Heart right ventricle (tissue), 16 donors: ENCODE results near the gene GPR4. TPM values are rescaled to one million over a fixed set of nuclear protein-coding genes. Genes with fewer than 3 reads are reported as not detected.

Experiments used
- ATAC-seq, 8 donors: fragments of 200-7000 bp; cut with Tn5 transposase; one replicate each; pipeline ENCODE4 v1.9.1; 2020; ENCODE audit warnings: mild to moderate bottlenecking in 8 of 8, moderate library complexity in 8 of 8, moderate number of reproducible peaks in 1 of 8
- DNase-seq, 2 donors: peaks; one replicate each; pipeline ENCODE4 v3.0.0-alpha.2; 2020
- H3K27ac ChIP-seq, 10 donors: fragments of 200-600 bp; sonication (generic) in 2 of 10; one replicate each; pipeline versions ENCODE4 v1.5.0 to v1.8.0; 2020 to 2022; ENCODE audit warnings: mild to moderate bottlenecking in 3 of 10
- H3K27me3 ChIP-seq, 7 donors: fragments of 200-600 bp; one replicate each; pipeline ENCODE4 v1.8.0; 2021 to 2022; ENCODE audit warnings: mild to moderate bottlenecking in 2 of 7
- H3K36me3 ChIP-seq, 9 donors: fragments of 200-600 bp; sonication (generic) in 1 of 9; one replicate each; pipeline versions ENCODE4 v1.5.0 to v1.8.0; 2020 to 2022; ENCODE audit warnings: mild to moderate bottlenecking in 2 of 9
- H3K4me1 ChIP-seq, 9 donors: fragments of 200-600 bp; sonication (generic) in 1 of 9; one replicate each; pipeline versions ENCODE4 v1.5.0 to v1.8.0; 2020 to 2022; ENCODE audit warnings: mild to moderate bottlenecking in 4 of 9
- H3K4me3 ChIP-seq, 10 donors: fragments of 200-600 bp; sonication (generic) in 2 of 10; one replicate each; pipeline versions ENCODE4 v1.5.0 to v1.8.0; 2020 to 2022; ENCODE audit warnings: mild to moderate bottlenecking in 7 of 10, moderate library complexity in 2 of 10
- H3K9me3 ChIP-seq, 11 donors: fragments of 200-600 bp in 10 of 11; sonication (generic) in 2 of 11; one replicate each; pipeline versions ENCODE4 v1.5.0 to v1.8.0; 2013 to 2022; ENCODE audit warnings: mild to moderate bottlenecking in 2 of 11, control low read depth in 1 of 11, moderate library complexity in 1 of 11
- CTCF ChIP-seq, 9 donors: fragments of 200-600 bp; sonication (generic) in 2 of 9; IDR thresholded peaks; one replicate each; pipeline versions ENCODE4 v1.5.0 to v1.8.0; 2021 to 2022; ENCODE audit warnings: antibody characterized with exemption in 9 of 9, mild to moderate bottlenecking in 5 of 9, moderate library complexity in 1 of 9
- WGBS, 2 donors: extraction: QIAGEN DNeasy Blood & Tissue Kit; methylation state at CpG; one replicate each; pipeline ENCODE4 v1.1.7; 2013; ENCODE audit warnings: inconsistent platforms in 1 of 2; 5-methylcytosine and 5-hydroxymethylcytosine counted together
- intact Hi-C, 10 donors: fragments of 100-400 bp; cut with DNase I; formaldehyde crosslinking; loops; one replicate each; pipeline versions ENCODE4 v1.11.1 to v1.14.2; 2022
- polyA plus RNA-seq, 2 donors: library from polyadenylated mRNA; stranded (reverse); fragments of 200-250 nt; gene quantifications; one replicate each; pipeline ENCODE4 v1.2.3, GENCODE V29; 2013
- total RNA-seq, 10 donors: library from RNA; stranded (reverse); fragmentation: NEBNext Ultra II Directional in 3 of 10; extraction: Animal tissue kit (Norgen Biotek cat#: 25700) in 3 of 10; gene quantifications; one replicate each; pipeline versions ENCODE4 v1.2.1 to v1.2.4, GENCODE V29; 2021 to 2023
- donor health status: Arrhythmogenic right ventricular cardiomyopathy.
- donor health status: ischemic (EF 13 %, LVEDD 7.1; RV severe dilation, severe dysfunction).
- donor health status: healthy with polysubstance abuse.
- donor health status: DM: no; HTN: yes; CAD: no.
- donor health status: DM: no; HTN: no; CAD: no.
- donor health status: ischemic (EF 25% LVEDD 6.9; RV normal size, moderate dysfunction).
- donor health status: ischemic (EF 25% LVEDD 5.7; RV mildly dilated, moderate dysfunction).
- donor health status: healthy.
- donor health status: DM: yes; HTN: yes; CAD: no.
- donor health status: Ischemic cardiomyopathy.
- donor health status: ischemic (EF 35%, LVEDD 5.7; RV mildly dilated, moderate dysfunction).
- donor health status: nonischemic (EF 11% LVEDD 7.7; RV severe dilation, severe dysfunction).
- donor health status: DM: yes; HTN: yes; CAD: no.
- donor health status: PGD.
- donor health status: ischemic (EF 29% LVEDD 5.4; RV normal size, mild dysfunction).
- donor health status: nonischemic (EF 23%, LVEDD 6.1; RV moderate dilation, normal function).

The GPR4 gene
- total and polyA plus RNA-seq, 12 donors = 2.3 to 29.4 (median 5.6) TPM

GRCh38 chr19:45558399-45558878 is 43.6 kb downstream of the GPR4 start:
- H3K27ac ChIP-seq = no peak overlapping the region
- intact Hi-C loops = loop anchor here in 6 of 10 donors (5.0 kb wide), 1 partner anchor 36 kb away; no protein-coding TSS in a partner anchor
- peaks cover 0 to 8% (median 1%) of the 10 kb centered on the region in 9 donors for H3K36me3 ChIP-seq
- no peaks in the 10 kb centered on the region for H3K27me3 ChIP-seq
- 47 to 52% methylated on average over 10 of the region's 10 CpGs for WGBS, 2 donors
- DNase-seq (peak in 1 of 2 donors; percentile 29), ATAC-seq (peak in 5 of 8 donors; percentile 36 to 52 (median 44))
- H3K4me3 ChIP-seq = no peak overlapping the region
- H3K9me3 ChIP-seq = no peaks in the 10 kb centered on the region
- H3K4me1 ChIP-seq = peaks cover 0 to 45% (median 23%) of the 10 kb centered on the region in 9 donors
- TF ChIP-seq CTCF (IDR thresholded peaks at IDR 0.05) = peak; percentile 13 to 73 (median 60)

DNA sequence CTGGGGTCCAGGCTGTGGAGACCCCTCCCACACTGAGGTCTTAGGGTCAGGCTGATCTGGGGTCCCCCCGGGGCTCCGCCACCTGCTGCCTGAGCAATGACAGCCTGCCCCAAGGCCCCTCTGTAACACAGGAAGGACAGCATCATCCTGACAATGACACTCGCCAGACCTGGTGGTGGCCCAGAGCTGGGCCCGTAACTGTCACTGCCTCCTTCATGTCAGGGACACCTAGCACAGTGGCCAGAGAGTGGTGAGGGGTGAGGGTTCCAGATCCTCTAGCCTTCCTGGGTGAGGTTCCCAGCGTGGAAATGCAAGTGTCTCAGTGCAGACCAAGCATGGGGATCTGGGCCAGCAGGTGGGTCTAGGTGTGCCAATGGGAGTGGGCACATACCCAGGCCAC is 45.2 kb downstream of the GPR4 start:
- peak; percentile 28 to 38 for DNase-seq
- Histone ChIP-seq H3K4me3 (no peak overlapping the region), H3K36me3 (peaks cover 0 to 15% (median 7%) of the 10 kb centered on the region in 9 donors), H3K27ac (peak overlapping the region in 6 of 10 donors; percentile 10 to 45 (median 30)), H3K4me1 (peaks cover 0 to 37% (median 17%) of the 10 kb centered on the region in 9 donors), H3K9me3 (no peaks in the 10 kb centered on the region), H3K27me3 (no peaks in the 10 kb centered on the region)
- 55 to 60% methylated on average over 5 of the region's 5 CpGs for WGBS, 2 donors
- intact Hi-C loops = loop anchor here in 6 of 10 donors (5.0 kb wide), 1 partner anchor 35 kb away; no protein-coding TSS in a partner anchor
- peak; percentile 18 to 89 (median 64) for ATAC-seq
- no peak for TF ChIP-seq CTCF (IDR thresholded peaks at IDR 0.05)

- no peak for ATAC-seq
- H3K9me3 ChIP-seq = no peaks in the 10 kb centered on the region
- no peak overlapping the region for H3K4me3 ChIP-seq
- no peak for TF ChIP-seq CTCF (IDR thresholded peaks at IDR 0.05)
- 88 to 94% methylated on average over 1 of the region's 1 CpG for WGBS, 2 donors
- peaks cover 0 to 15% (median 6%) of the 10 kb centered on the region in 9 donors for H3K4me1 ChIP-seq
- intact Hi-C loops = no loop called here
- H3K27ac ChIP-seq = no peak overlapping the region
- no peak for DNase-seq
- H3K36me3 ChIP-seq = peaks cover 0 to 15% (median 7%) of the 10 kb centered on the region in 9 donors
- no peaks in the 10 kb centered on the region for H3K27me3 ChIP-seq
Observed at GRCh38 chr19:45554481-45554880, 47.5 kb downstream of the GPR4 start.

DNA sequence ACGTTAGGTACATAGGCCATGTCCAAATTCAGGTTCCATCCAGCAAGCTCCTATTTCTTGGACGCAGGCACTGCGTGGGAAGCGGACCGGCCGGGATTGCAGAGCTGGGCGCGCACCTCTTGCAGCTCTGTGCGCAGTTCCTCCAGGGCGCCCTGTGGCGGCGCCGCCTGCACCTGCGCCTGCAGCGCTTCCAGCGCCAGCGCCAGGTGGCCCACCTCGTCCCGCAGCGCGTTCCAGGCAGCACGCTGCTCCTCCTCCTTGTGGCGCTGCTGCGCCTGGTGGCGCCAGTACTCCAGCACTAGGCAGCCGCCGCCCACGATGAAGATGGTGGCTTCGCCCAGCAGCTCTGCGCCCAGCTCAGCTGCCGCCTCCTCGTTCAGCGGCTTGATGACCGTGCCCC is 48.5 kb downstream of the GPR4 start:
- 78 to 85% methylated on average over 32 to 34 of the region's 34 CpGs for WGBS, 2 donors
- no peak for TF ChIP-seq CTCF (IDR thresholded peaks at IDR 0.05)
- H3K36me3 ChIP-seq = peaks cover 0 to 15% (median 7%) of the 10 kb centered on the region in 9 donors
- peaks cover 0 to 13% (median 4%) of the 10 kb centered on the region in 9 donors for H3K4me1 ChIP-seq
- H3K27ac ChIP-seq = no peak overlapping the region
- no peak overlapping the region for H3K4me3 ChIP-seq
- no peaks in the 10 kb centered on the region for H3K27me3 ChIP-seq
- DNase-seq (no peak), ATAC-seq (no peak)
- no peaks in the 10 kb centered on the region for H3K9me3 ChIP-seq
- intact Hi-C loops = no loop called here
